MCF 10A (cell line): Measurements from ENCODE around the gene ANKRD23. TPM values are rescaled to one million over a fixed set of nuclear protein-coding genes. Genes with fewer than 3 reads are reported as not detected.

Experiments
- BruUV-seq: library from RNA; stranded (reverse); fragments of 400-500 nt; replicated peaks from 2 replicates; lab custom pipeline; 2021; lab: Mats Ljungman, UMichigan
- CTCF ChIA-PET: fragments of 300-600 bp; sonication (Branson Sonifier 250); formaldehyde crosslinking; extraction: SDS; loops from one replicate; lab custom pipeline; 2021; ENCODE audit warnings: antibody characterized with exemption, inconsistent platforms; lab: Yijun Ruan, JAX
- POLR2A ChIA-PET: fragments of 300-600, 350-650 bp; sonication (Branson Sonifier 250); formaldehyde crosslinking; extraction: SDS; loops from one replicate; lab custom pipeline; 2020; ENCODE audit warnings: antibody characterized with exemption, inconsistent platforms; lab: Yijun Ruan, JAX
- DNase-seq: peaks from one replicate; pipeline ENCODE4 v3.0.0-alpha.2; 2018; ENCODE audit not compliant: unreplicated experiment
- H3K27ac Mint-ChIP-seq: one replicate; pipeline ENCODE4 v1.8.0; 2022; ENCODE audit warnings: mild to moderate bottlenecking, low read depth, mixed read lengths; ENCODE audit not compliant: unreplicated experiment
- H3K27me3 Mint-ChIP-seq: one replicate; pipeline ENCODE4 v1.8.0; 2022; ENCODE audit warnings: mixed read lengths; ENCODE audit not compliant: insufficient read depth, unreplicated experiment
- H3K36me3 Mint-ChIP-seq: one replicate; pipeline ENCODE4 v1.8.0; 2022; ENCODE audit warnings: mild to moderate bottlenecking, moderate library complexity, mixed read lengths; ENCODE audit not compliant: insufficient read depth, unreplicated experiment
- H3K4me1 Mint-ChIP-seq: one replicate; pipeline ENCODE4 v1.8.0; 2022; ENCODE audit warnings: mixed read lengths; ENCODE audit not compliant: insufficient read depth, unreplicated experiment
- H3K4me3 Mint-ChIP-seq: one replicate; pipeline ENCODE4 v1.8.0; 2022; ENCODE audit warnings: mild to moderate bottlenecking, moderate library complexity, mixed read lengths; ENCODE audit not compliant: unreplicated experiment
- H3K9me3 Mint-ChIP-seq: one replicate; pipeline ENCODE4 v1.8.0; 2022; ENCODE audit warnings: mixed read lengths; ENCODE audit not compliant: unreplicated experiment
- CTCF ChIP-seq: fragments of 200-600 bp; IDR thresholded peaks from one replicate; pipeline ENCODE4 v1.8.0; 2022; ENCODE audit warnings: antibody characterized with exemption, mild to moderate bottlenecking; ENCODE audit not compliant: unreplicated experiment
- intact Hi-C: fragments of 100-400 bp; cut with micrococcal nuclease; formaldehyde crosslinking; loops from 2 replicates; pipeline ENCODE4 v1.14.1; 2022
- total RNA-seq: library from RNA; stranded (reverse); gene quantifications from 2 replicates; pipeline ENCODE4 v1.2.3, GENCODE V29; 2022

ANKRD23 gene
- total RNA-seq, 1 experiment from 2014 or later: 3.4 TPM

GRCh38 chr2:96816836-96817702 is 26.8 kb downstream of the ANKRD23 start:
- ChIA-PET POLR2A (interaction anchor here (0.7 to 3.1 kb wide), 20 partner anchors 11 to 296 kb away, joined by 3 to 16 read pairs (median 5); partner anchors contain the start of genes ANKRD36, ANKRD39 and KANSL3), CTCF (interaction anchor here (0.6 to 1.2 kb wide), 7 partner anchors 8 to 219 kb away, joined by 3 to 6 read pairs (median 4); partner anchors contain the start of gene ANKRD39)
- no peak for TF ChIP-seq CTCF
- Mint-ChIP-seq H3K27me3 (no peaks in the 10 kb centered on the region), H3K27ac (no peak overlapping the region), H3K4me1 (peaks cover 20% of the 10 kb centered on the region), H3K36me3 (peaks cover 21% of the 10 kb centered on the region), H3K4me3 (peak overlapping the region; percentile 77), H3K9me3 (no peaks in the 10 kb centered on the region)
- no TSS peak for BruUV-seq
- peak; percentile 9 for DNase-seq
- intact Hi-C loops: loop anchor here (1.0 to 2.0 kb wide), 2 partner anchors 144 to 215 kb away; no protein-coding TSS in a partner anchor

GRCh38 chr2:96816127-96816835 is 27.5 kb downstream of the ANKRD23 start, which contains the start of gene CNNM3:
TSS of gene CNNM3 (plus strand) at chr2:96816268. CDS start at chr2:96816278, 10 bp downstream.
- peak; percentile 59 for TF ChIP-seq CTCF
- H3K27ac Mint-ChIP-seq: peak within 1 kb of the TSS; percentile 18
- H3K27me3 Mint-ChIP-seq: no peaks in the 10 kb centered on the region
- ChIA-PET CTCF (interaction anchor here (0.5 to 1.2 kb wide), 4 partner anchors 8 to 35 kb away, joined by 4 to 6 read pairs (median 5); no protein-coding TSS in a partner anchor), POLR2A (interaction anchor here (0.7 to 3.1 kb wide), 21 partner anchors 12 to 486 kb away, joined by 3 to 16 read pairs (median 4); partner anchors contain the start of genes ANKRD36, ANKRD39 and KANSL3)
- DNase-seq: peak; percentile 92
- H3K4me3 Mint-ChIP-seq: peak within 1 kb of the TSS; percentile 77
- intact Hi-C loops: loop anchor here (1.0 to 2.0 kb wide), 2 partner anchors 145 to 214 kb away; no protein-coding TSS in a partner anchor
- no peaks in the 10 kb centered on the region for H3K9me3 Mint-ChIP-seq
- BruUV-seq: no TSS peak
- H3K36me3 Mint-ChIP-seq: peaks cover 21% of the 10 kb centered on the region
- H3K4me1 Mint-ChIP-seq: peaks cover 20% of the 10 kb centered on the region

- Mint-ChIP-seq H3K9me3 (no peaks in the 10 kb centered on the region), H3K36me3 (peaks cover 20% of the 10 kb centered on the region), H3K27ac (peak overlapping the region; percentile 18), H3K4me1 (peaks cover 18% of the 10 kb centered on the region), H3K27me3 (no peaks in the 10 kb centered on the region), H3K4me3 (peak overlapping the region; percentile 77)
- DNase-seq: peak; percentile 26
- BruUV-seq: TSS peak; percentile 57
- CTCF ChIA-PET: interaction anchor here (1.0 to 1.2 kb wide), 2 partner anchors 11 to 53 kb away, joined by 4 to 6 read pairs; no protein-coding TSS in a partner anchor
- intact Hi-C loops: loop anchor here (1.0 to 2.0 kb wide), 2 partner anchors 145 to 213 kb away; no protein-coding TSS in a partner anchor
- POLR2A ChIA-PET: interaction anchor here (0.7 to 3.1 kb wide), 22 partner anchors 9 to 485 kb away, joined by 3 to 16 read pairs (median 4); partner anchors contain the start of genes ANKRD36, ANKRD39, KANSL3 and NCAPH
- no peak for TF ChIP-seq CTCF
These were observed 28.3 kb downstream of the ANKRD23 start for GRCh38 chr2:96815326-96816126.
